AG10803 (cell line): ENCODE data around the gene GNAQ.

Experiments
- DNase-seq: peaks from one replicate; pipeline ENCODE4 v3.0.0; 2010; ENCODE audit warnings: low read depth
- H3K4me3 ChIP-seq: 2 replicates; pipeline ENCODE4 v1.5.1; 2011; ENCODE audit warnings: mild to moderate bottlenecking, low read length, control low read depth
- TF ChIP-seq, protein P1 (sequence below): conservative IDR thresholded peaks from 2 replicates; pipeline ENCODE4 v1.5.1; 2011; ENCODE audit warnings: mild to moderate bottlenecking, low read length, control low read depth, inconsistent platforms

Gene GNAQ

DNA sequence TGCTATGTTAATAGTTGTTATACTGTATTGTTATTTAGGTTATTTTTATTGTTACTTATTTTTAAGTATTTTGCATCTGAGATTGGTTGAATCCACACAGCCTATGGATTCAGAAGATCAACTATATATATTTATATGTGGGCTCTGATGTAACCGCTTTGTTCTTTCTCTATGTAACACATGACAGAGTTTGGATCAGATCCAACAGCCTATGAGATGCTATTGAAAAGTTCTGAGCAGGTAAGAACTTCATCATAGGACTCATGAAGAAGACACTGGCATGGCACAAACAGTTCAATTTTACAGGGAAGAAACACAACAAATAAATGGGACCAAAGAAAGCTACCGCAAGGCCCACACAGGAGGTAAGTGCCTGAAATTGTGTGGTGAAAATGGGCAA is 93.4 kb downstream of the GNAQ start:
- H3K4me3 ChIP-seq = no peak overlapping the region
- no peak for DNase-seq
- TF ChIP-seq, protein P1, sequence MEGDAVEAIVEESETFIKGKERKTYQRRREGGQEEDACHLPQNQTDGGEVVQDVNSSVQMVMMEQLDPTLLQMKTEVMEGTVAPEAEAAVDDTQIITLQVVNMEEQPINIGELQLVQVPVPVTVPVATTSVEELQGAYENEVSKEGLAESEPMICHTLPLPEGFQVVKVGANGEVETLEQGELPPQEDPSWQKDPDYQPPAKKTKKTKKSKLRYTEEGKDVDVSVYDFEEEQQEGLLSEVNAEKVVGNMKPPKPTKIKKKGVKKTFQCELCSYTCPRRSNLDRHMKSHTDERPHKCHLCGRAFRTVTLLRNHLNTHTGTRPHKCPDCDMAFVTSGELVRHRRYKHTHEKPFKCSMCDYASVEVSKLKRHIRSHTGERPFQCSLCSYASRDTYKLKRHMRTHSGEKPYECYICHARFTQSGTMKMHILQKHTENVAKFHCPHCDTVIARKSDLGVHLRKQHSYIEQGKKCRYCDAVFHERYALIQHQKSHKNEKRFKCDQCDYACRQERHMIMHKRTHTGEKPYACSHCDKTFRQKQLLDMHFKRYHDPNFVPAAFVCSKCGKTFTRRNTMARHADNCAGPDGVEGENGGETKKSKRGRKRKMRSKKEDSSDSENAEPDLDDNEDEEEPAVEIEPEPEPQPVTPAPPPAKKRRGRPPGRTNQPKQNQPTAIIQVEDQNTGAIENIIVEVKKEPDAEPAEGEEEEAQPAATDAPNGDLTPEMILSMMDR = no peak

DNA sequence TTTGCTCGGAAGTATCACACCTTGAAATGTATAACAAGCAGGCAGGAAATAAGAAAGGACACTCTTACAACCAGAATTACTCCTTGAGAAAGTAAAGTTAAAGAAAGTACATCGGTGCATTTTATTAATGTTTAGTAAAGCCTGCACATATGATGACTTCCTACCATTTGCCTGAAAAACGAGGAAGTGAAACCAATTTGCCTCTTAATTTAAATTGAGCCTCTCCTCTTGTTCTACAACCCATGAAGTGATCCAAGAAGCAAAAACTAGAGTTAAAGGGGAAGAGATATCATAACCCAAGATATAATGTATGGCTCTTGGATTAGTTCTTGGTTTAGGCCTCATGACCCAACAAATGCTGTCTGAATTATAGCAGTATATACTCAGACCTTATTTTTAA is 95.6 kb downstream of the GNAQ start:
- TF ChIP-seq, protein P1 = no peak
- H3K4me3 ChIP-seq = no peak overlapping the region
- DNase-seq = no peak

DNA sequence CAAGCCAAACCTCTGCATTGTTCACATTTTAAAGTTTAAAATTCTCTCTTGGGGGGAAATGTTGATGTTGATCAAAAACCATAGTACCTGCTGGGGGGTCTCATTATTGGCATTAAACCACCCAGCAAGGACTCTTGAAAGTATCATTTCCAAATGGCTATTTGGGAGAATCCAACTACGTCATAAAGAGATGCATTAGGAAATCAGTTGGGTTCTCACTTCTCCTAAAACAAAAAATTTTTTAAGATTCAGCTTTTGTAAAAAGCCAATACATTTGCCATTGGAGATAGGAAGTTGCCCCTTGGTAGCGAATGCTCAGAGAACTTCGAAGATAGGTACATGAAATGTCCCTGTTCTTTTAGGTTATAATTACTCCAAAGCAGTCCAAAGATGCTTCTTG is 96.4 kb downstream of the GNAQ start:
- no peak overlapping the region for H3K4me3 ChIP-seq
- no peak for DNase-seq
- TF ChIP-seq, protein P1 = no peak

GRCh38 chr9:77933976-77934375 is 97.6 kb downstream of the GNAQ start:
- no peak for DNase-seq
- no peak overlapping the region for H3K4me3 ChIP-seq
- TF ChIP-seq, protein P1 = no peak

DNA sequence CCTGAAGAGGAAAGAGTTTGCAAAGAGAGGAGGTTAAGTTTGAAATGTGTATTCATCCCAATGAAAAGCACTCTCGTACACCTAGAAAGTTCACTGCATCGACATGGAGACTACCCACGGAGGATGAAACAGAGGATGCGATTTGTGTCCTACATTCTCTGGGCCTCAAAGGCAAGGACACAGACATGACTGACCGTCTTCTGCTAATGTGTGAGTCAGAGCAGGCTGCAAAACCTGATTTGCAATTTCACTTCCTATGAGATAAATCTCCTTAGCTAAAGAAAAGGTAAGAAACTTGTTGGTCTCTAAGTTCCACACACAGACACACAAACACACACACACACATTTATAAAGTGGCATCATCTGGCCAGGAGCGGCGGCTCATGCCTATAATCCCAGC is 98.6 kb downstream of the GNAQ start:
- no peak for DNase-seq

DNA sequence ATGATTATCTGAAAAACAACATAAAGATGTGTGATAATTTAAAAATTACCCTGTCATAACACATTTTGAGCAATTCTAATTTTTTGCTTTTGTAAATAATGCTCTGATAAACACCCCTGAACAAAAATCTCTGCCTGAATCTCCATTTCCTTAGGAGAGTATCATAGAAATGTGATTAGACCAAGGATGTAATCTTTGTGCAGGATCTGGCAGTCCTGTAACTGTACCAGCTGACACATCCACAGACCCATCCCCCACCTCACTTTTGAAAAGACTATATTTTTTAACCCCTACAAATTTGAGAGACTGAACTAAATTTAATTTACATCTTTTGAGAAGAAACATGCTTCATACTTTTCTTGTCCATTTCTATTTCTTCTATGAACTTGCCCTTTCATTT is 101.7 kb downstream of the GNAQ start:
- H3K4me3 ChIP-seq = no peak overlapping the region
- no peak for DNase-seq
- TF ChIP-seq, protein P1 = no peak

More for the DNA sequence above, 98.6 kb downstream of the GNAQ start:
- no peak overlapping the region for H3K4me3 ChIP-seq
- TF ChIP-seq, protein P1 = no peak

DNA sequence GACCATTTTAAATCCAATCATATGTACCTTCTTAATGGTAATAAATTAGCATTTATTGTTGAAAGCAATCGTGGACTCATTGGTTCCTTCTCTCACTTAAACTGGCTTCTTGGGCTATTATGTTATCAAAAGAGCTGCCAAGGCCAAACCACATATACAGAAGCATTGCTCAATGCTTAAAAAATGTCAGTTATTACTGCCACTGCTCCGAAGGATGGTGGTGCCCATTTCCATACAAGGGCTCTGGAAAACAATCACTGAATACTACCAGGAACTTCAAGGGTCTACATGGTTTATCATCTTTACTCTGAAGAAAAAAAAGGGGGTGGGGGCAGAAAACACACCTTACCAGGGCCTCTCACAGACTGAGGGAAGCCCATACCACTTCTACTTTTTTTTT is 104.3 kb downstream of the GNAQ start:
- TF ChIP-seq, protein P1 = no peak
- DNase-seq = peak; percentile 71

More for the DNA sequence above, 104.3 kb downstream of the GNAQ start:
- H3K4me3 ChIP-seq = no peak overlapping the region
